ENCODE results near the gene WDR45B. TPM values are rescaled to one million over a fixed set of nuclear protein-coding genes. Genes with fewer than 3 reads are reported as not detected.

The WDR45B gene
- total RNA-seq, 4 donors from 2014 or later, result 57.3 to 81.4 (median 74.4) TPM

GRCh38 chr17:82590216-82590615 is 58.0 kb downstream of the WDR45B start:
- intact Hi-C loops (cut with DNase I), result loop anchor here (5.0 kb wide), 1 partner anchor 57 kb away; the partner anchor contains the start of gene WDR45B
- DNase-seq (ENCODE audit: extremely low spot score), result no peak
- 85% methylated on average over 6 of the region's 6 CpGs for WGBS

GRCh38 chr17:82589851-82590180 is 58.4 kb downstream of the WDR45B start:
- intact Hi-C loops (cut with DNase I), result loop anchor here (5.0 kb wide), 1 partner anchor 57 kb away; the partner anchor contains the start of gene WDR45B
- Histone ChIP-seq H3K9me3 (no peaks in the 10 kb centered on the region), H3K27ac (replicated peaks in 1 of 4) (peak overlapping the region; percentile 13 to 57 (median 31)), H3K36me3 (peaks cover 8 to 35% (median 32%) of the 10 kb centered on the region in 4 donors), H3K4me3 (no peak overlapping the region), H3K4me1 (peaks cover 36 to 48% (median 44%) of the 10 kb centered on the region in 4 donors), H3K27me3 (no peaks in the 10 kb centered on the region)
- DNase-seq (ENCODE audit: extremely low spot score), result no peak
- WGBS, result 86% methylated on average over 6 of the region's 6 CpGs
- no peak for TF ChIP-seq POLR2A (IDR thresholded peaks at IDR 0.05; ENCODE audit: low read depth)
- TF ChIP-seq POLR2AphosphoS5 (IDR thresholded peaks at IDR 0.05), result no peak
- TF ChIP-seq, protein P1, sequence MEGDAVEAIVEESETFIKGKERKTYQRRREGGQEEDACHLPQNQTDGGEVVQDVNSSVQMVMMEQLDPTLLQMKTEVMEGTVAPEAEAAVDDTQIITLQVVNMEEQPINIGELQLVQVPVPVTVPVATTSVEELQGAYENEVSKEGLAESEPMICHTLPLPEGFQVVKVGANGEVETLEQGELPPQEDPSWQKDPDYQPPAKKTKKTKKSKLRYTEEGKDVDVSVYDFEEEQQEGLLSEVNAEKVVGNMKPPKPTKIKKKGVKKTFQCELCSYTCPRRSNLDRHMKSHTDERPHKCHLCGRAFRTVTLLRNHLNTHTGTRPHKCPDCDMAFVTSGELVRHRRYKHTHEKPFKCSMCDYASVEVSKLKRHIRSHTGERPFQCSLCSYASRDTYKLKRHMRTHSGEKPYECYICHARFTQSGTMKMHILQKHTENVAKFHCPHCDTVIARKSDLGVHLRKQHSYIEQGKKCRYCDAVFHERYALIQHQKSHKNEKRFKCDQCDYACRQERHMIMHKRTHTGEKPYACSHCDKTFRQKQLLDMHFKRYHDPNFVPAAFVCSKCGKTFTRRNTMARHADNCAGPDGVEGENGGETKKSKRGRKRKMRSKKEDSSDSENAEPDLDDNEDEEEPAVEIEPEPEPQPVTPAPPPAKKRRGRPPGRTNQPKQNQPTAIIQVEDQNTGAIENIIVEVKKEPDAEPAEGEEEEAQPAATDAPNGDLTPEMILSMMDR (IDR thresholded peaks at IDR 0.05), result no peak
- no peak for TF ChIP-seq EP300 (IDR thresholded peaks at IDR 0.05)

More at GRCh38 chr17:82590216-82590615, 58.0 kb downstream of the WDR45B start:
- TF ChIP-seq EP300 (IDR thresholded peaks at IDR 0.05) (no peak), POLR2A (IDR thresholded peaks at IDR 0.05; ENCODE audit: low read depth) (no peak), POLR2AphosphoS5 (IDR thresholded peaks at IDR 0.05) (no peak)
- TF ChIP-seq, protein P1 (IDR thresholded peaks at IDR 0.05), result no peak
- no peak overlapping the region for H3K4me3 ChIP-seq
- H3K4me1 ChIP-seq, result peaks cover 36 to 52% (median 45%) of the 10 kb centered on the region in 4 donors
- peak overlapping the region; percentile 13 to 57 (median 31) for H3K27ac ChIP-seq (replicated peaks in 1 of 4)
- no peaks in the 10 kb centered on the region for H3K9me3 ChIP-seq
- peaks cover 10 to 35% (median 30%) of the 10 kb centered on the region in 4 donors for H3K36me3 ChIP-seq
- no peaks in the 10 kb centered on the region for H3K27me3 ChIP-seq

DNA sequence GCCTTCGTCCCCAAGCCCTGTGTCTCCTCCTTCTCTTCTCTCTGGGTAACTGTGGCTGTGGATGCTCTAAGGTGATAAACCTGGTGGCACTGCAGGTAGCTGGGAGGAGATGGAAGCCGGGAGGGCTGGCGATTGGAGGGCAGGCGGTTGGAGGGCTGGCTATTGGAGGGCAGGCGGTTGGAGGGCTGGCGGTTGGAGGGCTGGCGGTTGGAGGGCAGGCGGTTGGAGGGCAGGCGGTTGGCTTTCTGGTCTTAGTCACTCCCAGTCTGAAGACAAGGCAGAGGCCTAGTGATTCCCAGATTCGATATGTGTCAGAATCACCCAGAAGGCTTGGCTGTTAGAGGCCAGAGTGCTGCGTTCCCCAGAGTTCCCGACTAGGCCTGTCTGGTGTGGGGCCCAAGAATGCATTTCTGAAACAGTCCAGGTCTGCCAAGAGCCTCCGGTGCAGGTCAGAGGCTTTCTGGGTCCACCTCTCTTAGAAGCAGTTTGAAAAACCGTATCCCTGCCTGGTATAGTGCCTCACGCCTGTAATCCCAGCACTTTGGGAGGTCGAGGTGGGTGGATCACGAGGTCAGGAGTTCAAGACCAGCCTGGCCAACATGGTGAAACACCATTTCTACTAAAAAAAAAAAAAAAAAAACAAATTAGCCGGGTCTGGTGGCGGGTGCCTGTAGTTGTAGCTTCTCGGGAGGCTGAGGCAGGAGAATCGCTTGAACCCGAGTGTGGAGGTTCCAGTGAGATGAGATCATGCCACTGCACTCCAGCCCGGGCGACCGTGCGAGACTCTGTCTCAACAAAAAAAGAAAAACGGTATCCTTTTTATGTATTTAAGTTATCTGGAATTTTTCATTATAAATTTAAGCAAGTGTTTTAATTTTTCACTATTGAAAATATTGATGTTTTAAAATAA is 59.7 kb downstream of the WDR45B start:
- WGBS, result 83% methylated on average over 27 of the region's 27 CpGs
- intact Hi-C loops (cut with DNase I), result no loop called here

DNA sequence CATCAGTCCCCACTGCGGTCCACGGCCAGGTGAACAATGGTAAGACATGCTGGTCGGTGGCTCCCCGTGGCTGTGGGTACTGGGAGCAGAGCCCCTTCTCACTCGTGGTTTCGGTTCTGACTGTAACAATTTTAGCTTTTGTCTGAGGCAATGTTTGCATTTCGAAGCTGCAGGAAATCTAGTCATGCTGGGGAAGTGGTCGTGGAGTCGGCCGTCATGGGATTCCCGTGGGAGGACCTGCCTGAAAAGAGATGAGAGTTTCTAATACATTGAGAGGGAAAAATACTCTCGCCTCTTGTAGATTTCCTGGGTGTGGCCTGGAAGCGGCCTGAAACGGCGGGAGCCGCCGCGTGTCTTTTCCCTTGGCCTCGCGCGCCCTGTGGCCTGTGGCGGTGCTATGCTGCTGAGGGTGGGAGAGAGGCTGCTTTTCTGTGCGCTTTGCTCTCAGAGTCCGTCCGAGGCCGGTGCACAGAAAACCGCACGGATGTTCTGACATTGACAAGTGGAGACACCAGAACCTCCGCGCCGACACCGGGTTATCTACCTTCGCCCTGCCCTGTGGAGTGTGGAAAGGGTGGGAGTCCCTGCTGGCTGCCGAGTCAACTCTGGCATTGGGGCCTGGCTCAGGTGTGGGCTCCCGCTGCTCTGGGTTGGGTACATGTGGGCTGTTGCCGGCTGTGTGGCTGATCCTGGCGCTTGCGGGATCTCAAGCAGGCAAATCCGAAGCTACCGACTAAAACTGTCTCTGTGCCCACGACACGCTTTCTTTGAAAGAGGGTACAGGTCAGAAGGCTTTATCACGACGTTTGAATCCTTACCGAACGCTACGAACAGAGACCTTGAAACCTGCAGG is 60.8 kb downstream of the WDR45B start:
- Histone ChIP-seq H3K27ac (replicated peaks in 1 of 4) (no peak overlapping the region), H3K4me1 (peaks cover 18 to 27% (median 22%) of the 10 kb centered on the region in 4 donors)
- intact Hi-C loops (cut with DNase I), result no loop called here

More for the DNA sequence above, 59.7 kb downstream of the WDR45B start:
- H3K36me3 ChIP-seq, result peaks cover 16 to 46% (median 44%) of the 10 kb centered on the region in 4 donors
- H3K4me3 ChIP-seq, result no peak overlapping the region
- H3K9me3 ChIP-seq, result no peaks in the 10 kb centered on the region
- TF ChIP-seq POLR2AphosphoS5 (IDR thresholded peaks at IDR 0.05), result no peak
- TF ChIP-seq POLR2A (IDR thresholded peaks at IDR 0.05; ENCODE audit: low read depth), result no peak
- TF ChIP-seq, protein P1 (IDR thresholded peaks at IDR 0.05), result no peak
- TF ChIP-seq EP300 (IDR thresholded peaks at IDR 0.05), result no peak
- no peaks in the 10 kb centered on the region for H3K27me3 ChIP-seq
- no peak for DNase-seq (ENCODE audit: extremely low spot score)
- H3K27ac ChIP-seq (replicated peaks in 1 of 4), result peak overlapping the region in 2 of 4 donors; percentile 0 to 57
- H3K4me1 ChIP-seq, result peaks cover 27 to 35% (median 32%) of the 10 kb centered on the region in 4 donors

More for the DNA sequence above, 60.8 kb downstream of the WDR45B start:
- H3K9me3 ChIP-seq, result no peaks in the 10 kb centered on the region
- 88% methylated on average over 47 of the region's 47 CpGs for WGBS
- no peaks in the 10 kb centered on the region for H3K27me3 ChIP-seq
- DNase-seq (ENCODE audit: extremely low spot score), result no peak
- no peak overlapping the region for H3K4me3 ChIP-seq
- no peak for TF ChIP-seq POLR2A (IDR thresholded peaks at IDR 0.05; ENCODE audit: low read depth)
- no peak for TF ChIP-seq POLR2AphosphoS5 (IDR thresholded peaks at IDR 0.05)
- TF ChIP-seq, protein P1 (IDR thresholded peaks at IDR 0.05), result no peak
- H3K36me3 ChIP-seq, result peaks cover 16 to 57% (median 55%) of the 10 kb centered on the region in 4 donors

All from esophagus muscularis mucosa (tissue), 4 donors.